ENCODE measurements around the gene MYADM.

Gene MYADM

GRCh38 chr19:53905787-53906186 lies 38.1 kb downstream of the MYADM start:
- Histone ChIP-seq H3K27me3 (ENCODE audit: insufficient read depth, low read length) (peaks cover 6% of the 10 kb centered on the region), H3K36me3 (ENCODE audit: insufficient read depth, low read length) (no peaks in the 10 kb centered on the region), H3K4me3 (ENCODE audit: low read length) (no peak overlapping the region), H3K4me1 (ENCODE audit: insufficient read depth, low read length) (peaks cover 22% of the 10 kb centered on the region), H2AFZ (ENCODE audit: low read depth, low read length) (no peak overlapping the region), H3K9me3 (ENCODE audit: low read length) (no peaks in the 10 kb centered on the region)

- H3K27me3 ChIP-seq (ENCODE audit: insufficient read depth, low read length): peaks cover 6% of the 10 kb centered on the region
- no peak overlapping the region for H3K4me3 ChIP-seq (ENCODE audit: low read length)
- peaks cover 24% of the 10 kb centered on the region for H3K4me1 ChIP-seq (ENCODE audit: insufficient read depth, low read length)
Measured at GRCh38 chr19:53906211-53907192, 38.8 kb downstream of the MYADM start.

GRCh38 chr19:53907193-53907581 lies 39.5 kb downstream of the MYADM start:
- Histone ChIP-seq H3K4me1 (ENCODE audit: insufficient read depth, low read length) (peaks cover 24% of the 10 kb centered on the region), H3K36me3 (ENCODE audit: insufficient read depth, low read length) (no peaks in the 10 kb centered on the region), H3K27me3 (ENCODE audit: insufficient read depth, low read length) (peaks cover 6% of the 10 kb centered on the region), H3K4me3 (ENCODE audit: low read length) (no peak overlapping the region), H2AFZ (ENCODE audit: low read depth, low read length) (no peak overlapping the region), H3K9me3 (ENCODE audit: low read length) (no peaks in the 10 kb centered on the region)

More at GRCh38 chr19:53906211-53907192, 38.8 kb downstream of the MYADM start:
- Histone ChIP-seq H3K36me3 (ENCODE audit: insufficient read depth, low read length) (no peaks in the 10 kb centered on the region), H2AFZ (ENCODE audit: low read depth, low read length) (no peak overlapping the region), H3K9me3 (ENCODE audit: low read length) (no peaks in the 10 kb centered on the region)

GRCh38 chr19:53907690-53908089 lies 40.0 kb downstream of the MYADM start:
- Histone ChIP-seq H3K27me3 (ENCODE audit: insufficient read depth, low read length) (peaks cover 6% of the 10 kb centered on the region), H3K4me3 (ENCODE audit: low read length) (peak overlapping the region; percentile 74), H2AFZ (ENCODE audit: low read depth, low read length) (no peak overlapping the region), H3K36me3 (ENCODE audit: insufficient read depth, low read length) (peaks cover 1% of the 10 kb centered on the region), H3K4me1 (ENCODE audit: insufficient read depth, low read length) (peaks cover 24% of the 10 kb centered on the region), H3K9me3 (ENCODE audit: low read length) (no peaks in the 10 kb centered on the region)

- Histone ChIP-seq H3K36me3 (ENCODE audit: insufficient read depth, low read length) (peaks cover 5% of the 10 kb centered on the region), H3K4me1 (ENCODE audit: insufficient read depth, low read length) (peaks cover 24% of the 10 kb centered on the region), H3K9me3 (ENCODE audit: low read length) (no peaks in the 10 kb centered on the region), H3K4me3 (ENCODE audit: low read length) (peak overlapping the region; percentile 74), H3K27me3 (ENCODE audit: insufficient read depth, low read length) (peaks cover 6% of the 10 kb centered on the region), H2AFZ (ENCODE audit: low read depth, low read length) (peak overlapping the region; percentile 68)
Measured at GRCh38 chr19:53908106-53908934, 40.6 kb downstream of the MYADM start.

- Histone ChIP-seq H2AFZ (ENCODE audit: low read depth, low read length) (peak within 1 kb of the TSS; percentile 71), H3K27me3 (ENCODE audit: insufficient read depth, low read length) (peaks cover 6% of the 10 kb centered on the region)
Measured at GRCh38 chr19:53908935-53909415, 41.3 kb downstream of the MYADM start, which contains the start of gene CACNG7. Gene CACNG7 (plus strand): TSS chr19:53909278. CDS start chr19:53912832, 3,554 bp downstream.

GRCh38 chr19:53909471-53910169 lies 41.9 kb downstream of the MYADM start:
- Histone ChIP-seq H3K4me1 (ENCODE audit: insufficient read depth, low read length) (peaks cover 24% of the 10 kb centered on the region), H3K36me3 (ENCODE audit: insufficient read depth, low read length) (peaks cover 12% of the 10 kb centered on the region), H3K9me3 (ENCODE audit: low read length) (no peaks in the 10 kb centered on the region), H3K4me3 (ENCODE audit: low read length) (peak overlapping the region; percentile 92), H3K27me3 (ENCODE audit: insufficient read depth, low read length) (peaks cover 6% of the 10 kb centered on the region), H2AFZ (ENCODE audit: low read depth, low read length) (peak overlapping the region; percentile 71)

More at GRCh38 chr19:53908935-53909415, 41.3 kb downstream of the MYADM start, which contains the start of gene CACNG7:
- peaks cover 24% of the 10 kb centered on the region for H3K4me1 ChIP-seq (ENCODE audit: insufficient read depth, low read length)
- H3K4me3 ChIP-seq (ENCODE audit: low read length): peak within 1 kb of the TSS; percentile 92
- H3K36me3 ChIP-seq (ENCODE audit: insufficient read depth, low read length): peaks cover 7% of the 10 kb centered on the region
- H3K9me3 ChIP-seq (ENCODE audit: low read length): no peaks in the 10 kb centered on the region

GRCh38 chr19:53910170-53910518 lies 42.5 kb downstream of the MYADM start:
- no peak overlapping the region for H2AFZ ChIP-seq (ENCODE audit: low read depth, low read length)
- no peaks in the 10 kb centered on the region for H3K9me3 ChIP-seq (ENCODE audit: low read length)
- peak overlapping the region; percentile 92 for H3K4me3 ChIP-seq (ENCODE audit: low read length)
- peaks cover under 1% of the 10 kb centered on the region for H3K27me3 ChIP-seq (ENCODE audit: insufficient read depth, low read length)
- H3K4me1 ChIP-seq (ENCODE audit: insufficient read depth, low read length): peaks cover 24% of the 10 kb centered on the region
- peaks cover 16% of the 10 kb centered on the region for H3K36me3 ChIP-seq (ENCODE audit: insufficient read depth, low read length)

- Histone ChIP-seq H3K4me3 (ENCODE audit: low read length) (no peak overlapping the region), H3K27me3 (ENCODE audit: insufficient read depth, low read length) (no peaks in the 10 kb centered on the region), H3K36me3 (ENCODE audit: insufficient read depth, low read length) (peaks cover 38% of the 10 kb centered on the region), H3K4me1 (ENCODE audit: insufficient read depth, low read length) (peaks cover 14% of the 10 kb centered on the region), H2AFZ (ENCODE audit: low read depth, low read length) (no peak overlapping the region), H3K9me3 (ENCODE audit: low read length) (peaks cover 2% of the 10 kb centered on the region)
Measured at GRCh38 chr19:53912653-53913052, 45.0 kb downstream of the MYADM start.

GRCh38 chr19:53915000-53915399 lies 47.3 kb downstream of the MYADM start:
- Histone ChIP-seq H3K9me3 (ENCODE audit: low read length) (peaks cover 5% of the 10 kb centered on the region), H3K27me3 (ENCODE audit: insufficient read depth, low read length) (no peaks in the 10 kb centered on the region), H2AFZ (ENCODE audit: low read depth, low read length) (no peak overlapping the region), H3K4me1 (ENCODE audit: insufficient read depth, low read length) (peaks cover 8% of the 10 kb centered on the region), H3K36me3 (ENCODE audit: insufficient read depth, low read length) (peaks cover 54% of the 10 kb centered on the region), H3K4me3 (ENCODE audit: low read length) (no peak overlapping the region)

- Histone ChIP-seq H3K4me3 (ENCODE audit: low read length) (no peak overlapping the region), H3K9me3 (ENCODE audit: low read length) (peaks cover 5% of the 10 kb centered on the region), H3K4me1 (ENCODE audit: insufficient read depth, low read length) (no peaks in the 10 kb centered on the region), H3K36me3 (ENCODE audit: insufficient read depth, low read length) (peaks cover 54% of the 10 kb centered on the region), H3K27me3 (ENCODE audit: insufficient read depth, low read length) (no peaks in the 10 kb centered on the region), H2AFZ (ENCODE audit: low read depth, low read length) (no peak overlapping the region)
Measured at GRCh38 chr19:53916004-53916403, 48.3 kb downstream of the MYADM start.

- no peak overlapping the region for H2AFZ ChIP-seq (ENCODE audit: low read depth, low read length)
- peaks cover 54% of the 10 kb centered on the region for H3K36me3 ChIP-seq (ENCODE audit: insufficient read depth, low read length)
- peaks cover 5% of the 10 kb centered on the region for H3K9me3 ChIP-seq (ENCODE audit: low read length)
- no peaks in the 10 kb centered on the region for H3K4me1 ChIP-seq (ENCODE audit: insufficient read depth, low read length)
- H3K27me3 ChIP-seq (ENCODE audit: insufficient read depth, low read length): no peaks in the 10 kb centered on the region
- H3K4me3 ChIP-seq (ENCODE audit: low read length): no peak overlapping the region
Measured at GRCh38 chr19:53917356-53917755, 49.7 kb downstream of the MYADM start.
